T-cell (primary cell): ENCODE results near the gene STAM2. TPM values are rescaled to one million over a fixed set of nuclear protein-coding genes. Genes with fewer than 3 reads are reported as not detected.

ENCODE experiments used
- ATAC-seq, 4 experiments: fragments of 200-7000 bp in 3 of 4; fragments of 150-1000 bp in 1 of 4; cut with Tn5 transposase; replicated peaks in 1 of 4; 1 replicate in 3 of 4; 2 replicates in 1 of 4; pipeline ENCODE4 v1.10.0; 2021; ENCODE audit warnings: moderate library complexity in 3 of 4, mild to moderate bottlenecking in 2 of 4, moderate number of reproducible peaks in 1 of 4
- CTCF ChIA-PET, 2 donors: fragments of 300-600 bp; sonication (Branson Sonifier 250); formaldehyde crosslinking; loops; one replicate each; lab custom pipeline; 2022; ENCODE audit warnings: antibody characterized with exemption in 2 of 2; lab: Charles Lee
- POLR2A ChIA-PET, 2 donors: fragments of 300-600 bp; sonication (Branson Sonifier 250); formaldehyde crosslinking; loops; one replicate each; lab custom pipeline; 2022; ENCODE audit warnings: antibody characterized with exemption in 2 of 2; lab: Charles Lee
- DNase-seq, 35 experiments: peaks; one replicate each; pipeline versions ENCODE4 v3.0.0 to v3.0.0-alpha.2; 2013 to 2023
- H3K27ac ChIP-seq: one replicate; pipeline ENCODE4 v1.5.1; 2013; ENCODE audit warnings: low read length
- H3K27me3 ChIP-seq, 2 experiments: replicated peaks in 1 of 2; 1 replicate in 1 of 2; 2 replicates in 1 of 2; pipeline versions ENCODE4 v1.6.1 to v1.7.0; 2013; ENCODE audit warnings: low read length in 1 of 2, mixed read lengths in 1 of 2; ENCODE audit not compliant: control insufficient read depth in 2 of 2, insufficient read depth in 2 of 2; ENCODE audit errors: extremely low read depth in 1 of 2
- H3K36me3 ChIP-seq, 2 donors: 1 replicate in 1 of 2; 2 replicates in 1 of 2; pipeline versions ENCODE4 v1.6.1 to v1.7.0; 2013; ENCODE audit warnings: low read length in 1 of 2; ENCODE audit not compliant: control insufficient read depth in 2 of 2, insufficient read depth in 1 of 2; ENCODE audit errors: extremely low read depth in 1 of 2
- H3K4me1 ChIP-seq, 2 experiments: 1 replicate in 1 of 2; 2 replicates in 1 of 2; pipeline versions ENCODE4 v1.6.1 to v1.7.0; 2013; ENCODE audit warnings: low read length in 2 of 2, mixed read lengths in 1 of 2; ENCODE audit not compliant: insufficient read depth in 2 of 2, control insufficient read depth in 1 of 2; ENCODE audit errors: extremely low read depth in 1 of 2
- H3K4me3 ChIP-seq, 2 donors: 1 replicate in 1 of 2; 2 replicates in 1 of 2; pipeline versions ENCODE4 v1.5.1 to v1.7.0; 2013; ENCODE audit warnings: mild to moderate bottlenecking in 2 of 2, low read length in 1 of 2, moderate library complexity in 1 of 2; ENCODE audit not compliant: control insufficient read depth in 1 of 2; ENCODE audit errors: extremely low read depth in 1 of 2
- H3K9me3 ChIP-seq: 2 replicates; pipeline ENCODE4 v1.7.0; 2013
- H3K27ac Mint-ChIP-seq, 2 donors: one replicate each; pipeline ENCODE4 v1.8.0; 2020 to 2021; ENCODE audit warnings: mild to moderate bottlenecking in 2 of 2, mixed read lengths in 2 of 2
- H3K27me3 Mint-ChIP-seq, 2 donors: one replicate each; pipeline ENCODE4 v1.8.0; 2021 to 2022; ENCODE audit warnings: mixed read lengths in 2 of 2
- H3K36me3 Mint-ChIP-seq: one replicate; pipeline ENCODE4 v1.8.0; 2021; ENCODE audit warnings: mixed read lengths
- H3K4me1 Mint-ChIP-seq, 3 donors: one replicate each; pipeline ENCODE4 v1.8.0; 2020 to 2022; ENCODE audit warnings: mixed read lengths in 3 of 3, mild to moderate bottlenecking in 1 of 3
- H3K4me3 Mint-ChIP-seq, 3 donors: one replicate each; pipeline ENCODE4 v1.8.0; 2020 to 2022; ENCODE audit warnings: mild to moderate bottlenecking in 3 of 3, mixed read lengths in 3 of 3, moderate library complexity in 3 of 3
- H3K9me3 Mint-ChIP-seq, 3 donors: one replicate each; pipeline ENCODE4 v1.8.0; 2020 to 2022; ENCODE audit warnings: mixed read lengths in 3 of 3
- WGBS: methylation state at CpG from one replicate; pipeline ENCODE4 v1.1.5; 2013; ENCODE audit warnings: missing lambda C conversion rate; ENCODE audit not compliant: insufficient coverage; 5-methylcytosine and 5-hydroxymethylcytosine counted together
- total RNA-seq, 35 experiments: library from RNA in 6 of 35; stranded (reverse) in 6 of 35; fragments of 120-200 nt in 1 of 35; gene quantifications; one replicate each; pipeline versions ENCODE4 v1.2.1 to v1.2.4 and lab custom pipeline; 2013 to 2026

STAM2 gene
- total RNA-seq, 5 donors from 2014 or later (not counting 1 experiment from before 2014, with no cell fraction given) = 12.0 to 20.8 (median 19.3) TPM

- ATAC-seq (peak; percentile 23 to 44 (median 30)), DNase-seq (peak in 2 of 35 experiments; percentile 0 to 4)
- ChIA-PET CTCF (no interaction called here), POLR2A (no interaction called here)
- peak overlapping the region; percentile 70 to 89 (median 75) for H3K4me3 Mint-ChIP-seq
- no peaks in the 10 kb centered on the region for H3K36me3 Mint-ChIP-seq
- Histone ChIP-seq H3K4me3 (peak overlapping the region; percentile 38 to 53), H3K36me3 (no peaks in the 10 kb centered on the region), H3K4me1 (peaks cover 3 to 18% of the 10 kb centered on the region in 2 experiments), H3K9me3 (no peaks in the 10 kb centered on the region), H3K27ac (no peak overlapping the region), H3K27me3 (peaks cover 3 to 48% of the 10 kb centered on the region in 2 experiments)
- no peak overlapping the region for H3K27ac Mint-ChIP-seq
- peaks cover 18 to 20% (median 19%) of the 10 kb centered on the region in 3 donors for H3K4me1 Mint-ChIP-seq
- H3K27me3 Mint-ChIP-seq = peaks cover 43 to 53% of the 10 kb centered on the region in 2 donors
- H3K9me3 Mint-ChIP-seq = no peaks in the 10 kb centered on the region
- 4% methylated on average over 27 of the region's 52 CpGs for WGBS
Observed at GRCh38 chr2:152097801-152098495, 77.6 kb downstream of the STAM2 start.

GRCh38 chr2:152097290-152097800 lies 78.2 kb downstream of the STAM2 start:
- Histone ChIP-seq H3K4me3 (no peak overlapping the region), H3K36me3 (no peaks in the 10 kb centered on the region), H3K27ac (no peak overlapping the region), H3K4me1 (peaks cover 3 to 18% of the 10 kb centered on the region in 2 experiments), H3K27me3 (peaks cover 3 to 45% of the 10 kb centered on the region in 2 experiments), H3K9me3 (no peaks in the 10 kb centered on the region)
- Mint-ChIP-seq H3K4me1 (peaks cover 18 to 20% (median 19%) of the 10 kb centered on the region in 3 donors), H3K9me3 (no peaks in the 10 kb centered on the region), H3K27me3 (peaks cover 39 to 47% of the 10 kb centered on the region in 2 donors), H3K4me3 (peak overlapping the region; percentile 70 to 89 (median 75)), H3K27ac (no peak overlapping the region), H3K36me3 (no peaks in the 10 kb centered on the region)
- 29% methylated on average over 12 of the region's 13 CpGs for WGBS
- CTCF ChIA-PET = no interaction called here
- ATAC-seq (no peak), DNase-seq (no peak)
- POLR2A ChIA-PET = no interaction called here

GRCh38 chr2:152095146-152095545 lies 80.4 kb downstream of the STAM2 start:
- H3K27me3 ChIP-seq = peaks cover 0 to 37% of the 10 kb centered on the region in 2 experiments
- ATAC-seq = no peak
- no peaks in the 10 kb centered on the region for H3K9me3 Mint-ChIP-seq
- no peaks in the 10 kb centered on the region for H3K36me3 Mint-ChIP-seq
- no CpG with 5 or more reads among the region's 1 CpG for WGBS
- no peak overlapping the region for H3K4me3 Mint-ChIP-seq
- H3K27ac Mint-ChIP-seq = no peak overlapping the region
- no peak overlapping the region for H3K27ac ChIP-seq
- H3K4me3 ChIP-seq = no peak overlapping the region
- H3K4me1 Mint-ChIP-seq = peaks cover 16 to 19% (median 18%) of the 10 kb centered on the region in 3 donors
- no peaks in the 10 kb centered on the region for H3K36me3 ChIP-seq
- CTCF ChIA-PET = interaction anchor here in 1 of 2 donors (0.5 kb wide), 1 partner anchor 648 kb away, joined by 3 read pairs; no protein-coding TSS in a partner anchor
- no peaks in the 10 kb centered on the region for H3K9me3 ChIP-seq
- H3K27me3 Mint-ChIP-seq = peaks cover 22 to 40% of the 10 kb centered on the region in 2 donors
- POLR2A ChIA-PET = interaction anchor here in 1 of 2 donors (0.7 kb wide), 1 partner anchor 357 kb away, joined by 3 read pairs; no protein-coding TSS in a partner anchor
- DNase-seq = no peak
- H3K4me1 ChIP-seq = peaks cover 3 to 18% of the 10 kb centered on the region in 2 experiments

- H3K9me3 ChIP-seq = no peaks in the 10 kb centered on the region
- ATAC-seq (no peak), DNase-seq (no peak)
- POLR2A ChIA-PET = no interaction called here
- H3K4me3 ChIP-seq = no peak overlapping the region
- no peak overlapping the region for H3K27ac ChIP-seq
- no peaks in the 10 kb centered on the region for H3K36me3 ChIP-seq
- Mint-ChIP-seq H3K9me3 (no peaks in the 10 kb centered on the region), H3K27me3 (peaks cover 12 to 29% of the 10 kb centered on the region in 2 donors), H3K4me3 (no peak overlapping the region), H3K27ac (no peak overlapping the region), H3K36me3 (no peaks in the 10 kb centered on the region), H3K4me1 (peaks cover 9 to 11% (median 9%) of the 10 kb centered on the region in 3 donors)
- H3K27me3 ChIP-seq = peaks cover 0 to 28% of the 10 kb centered on the region in 2 experiments
- CTCF ChIA-PET = no interaction called here
- 90% methylated on average over 2 of the region's 2 CpGs for WGBS
- peaks cover 0 to 12% of the 10 kb centered on the region in 2 experiments for H3K4me1 ChIP-seq
Observed at GRCh38 chr2:152094014-152094413, 81.5 kb downstream of the STAM2 start.

- Histone ChIP-seq H3K9me3 (no peaks in the 10 kb centered on the region), H3K36me3 (no peaks in the 10 kb centered on the region), H3K4me3 (no peak overlapping the region), H3K27me3 (peaks cover 0 to 22% of the 10 kb centered on the region in 2 experiments), H3K27ac (no peak overlapping the region), H3K4me1 (peaks cover 0 to 7% of the 10 kb centered on the region in 2 experiments)
- H3K27me3 Mint-ChIP-seq = peaks cover 12 to 29% of the 10 kb centered on the region in 2 donors
- ChIA-PET POLR2A (no interaction called here), CTCF (no interaction called here)
- H3K36me3 Mint-ChIP-seq = no peaks in the 10 kb centered on the region
- no peaks in the 10 kb centered on the region for H3K9me3 Mint-ChIP-seq
- DNase-seq (no peak), ATAC-seq (no peak)
- 71% methylated on average over 2 of the region's 2 CpGs for WGBS
- peaks cover 9% of the 10 kb centered on the region in 3 donors for H3K4me1 Mint-ChIP-seq
- H3K4me3 Mint-ChIP-seq = no peak overlapping the region
- H3K27ac Mint-ChIP-seq = no peak overlapping the region
Observed at GRCh38 chr2:152093464-152093863, 82.1 kb downstream of the STAM2 start.

DNA sequence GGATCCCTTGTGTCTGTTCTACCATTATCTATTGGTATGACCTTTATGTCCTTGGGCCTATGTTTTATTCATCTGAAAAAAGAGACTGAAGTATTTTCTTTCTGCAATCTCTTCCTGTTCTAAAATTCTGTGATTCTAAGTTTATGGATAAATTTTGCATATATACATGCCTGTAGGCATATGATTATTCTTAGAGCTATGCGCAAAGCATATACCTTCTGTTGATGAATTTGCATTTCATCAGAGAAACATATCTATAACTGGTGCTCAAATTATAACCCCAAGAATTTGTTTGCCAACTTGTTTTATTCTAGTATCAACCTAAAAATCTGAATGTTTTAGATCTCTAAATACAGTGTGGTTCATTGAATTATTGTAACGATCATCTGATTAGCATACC lies 83.5 kb downstream of the STAM2 start:
- ATAC-seq = no peak
- Histone ChIP-seq H3K27me3 (peaks cover 0 to 10% of the 10 kb centered on the region in 2 experiments), H3K4me3 (no peak overlapping the region), H3K9me3 (no peaks in the 10 kb centered on the region), H3K36me3 (no peaks in the 10 kb centered on the region), H3K27ac (no peak overlapping the region), H3K4me1 (no peaks in the 10 kb centered on the region)
- whole genome bisulfite sequencing = no CpG with 5 or more reads among the region's 2 CpGs
- Mint-ChIP-seq H3K36me3 (no peaks in the 10 kb centered on the region), H3K27me3 (peaks cover 3 to 20% of the 10 kb centered on the region in 2 donors), H3K27ac (no peak overlapping the region), H3K4me1 (peaks cover 0 to under 1% (median under 1%) of the 10 kb centered on the region in 3 donors), H3K9me3 (no peaks in the 10 kb centered on the region), H3K4me3 (no peak overlapping the region)
- DNase-seq = no peak
- CTCF ChIA-PET = no interaction called here
- POLR2A ChIA-PET = no interaction called here
